GM23338 (cell line): ENCODE measurements around the gene ARL4D. TPM values are rescaled to one million over a fixed set of nuclear protein-coding genes. Genes with fewer than 3 reads are reported as not detected.

Source experiments
- CREB1 ChIP-seq: fragments of 250-450 bp; sonication (Bioruptor Pico); IDR thresholded peaks from 2 replicates; pipeline ENCODE4 v1.5.0; 2020; ENCODE audit warnings: low read depth, mild to moderate bottlenecking, moderate library complexity
- JUNB ChIP-seq: IDR thresholded peaks from one replicate; pipeline ENCODE4 v1.6.1; 2016; ENCODE audit warnings: antibody characterized with exemption; ENCODE audit not compliant: unreplicated experiment
- NANOG ChIP-seq: IDR thresholded peaks from 2 replicates; pipeline ENCODE4 v1.6.1; 2016; ENCODE audit warnings: antibody characterized with exemption, borderline replicate concordance
- POLR2AphosphoS5 ChIP-seq: IDR thresholded peaks from 2 replicates; pipeline ENCODE4 v1.6.1; 2016; ENCODE audit warnings: antibody characterized with exemption, low read depth
- ZNF114 ChIP-seq: fragments of 250-450 bp; sonication (Bioruptor Pico); IDR thresholded peaks from 2 replicates; pipeline ENCODE4 v1.5.0; 2020; ENCODE audit warnings: mild to moderate bottlenecking, moderate library complexity
- ZNF331 ChIP-seq: fragments of 250-450 bp; sonication (Bioruptor Pico); IDR thresholded peaks from 2 replicates; pipeline ENCODE4 v1.5.0; 2020; ENCODE audit warnings: low read depth, mild to moderate bottlenecking, moderate library complexity
- polyA plus RNA-seq: library from polyadenylated mRNA; unstranded; fragments of >200 nt; fragmentation: Nextera tagmentation; extraction: Ambion mirVana; gene quantifications from 2 replicates; pipeline ENCODE4 v1.2.1, GENCODE V29; 2016
- total RNA-seq: library from RNA; depleted of rRNA; stranded (reverse); fragments of >200 nt; shearing (Covaris generic); gene quantifications from 2 replicates; pipeline ENCODE4 v1.2.3, GENCODE V29; 2014
- TF ChIP-seq, protein P1 (sequence below): fragments of 250-450 bp; sonication (Bioruptor Pico); IDR thresholded peaks from 2 replicates; pipeline ENCODE4 v1.5.0; 2020; ENCODE audit warnings: mild to moderate bottlenecking, moderate library complexity
- TF ChIP-seq, protein P2 (sequence below): IDR thresholded peaks from one replicate; pipeline ENCODE4 v1.6.1; 2018; ENCODE audit warnings: antibody characterized with exemption; ENCODE audit not compliant: unreplicated experiment

ARL4D gene
- total and polyA plus RNA-seq, 2 experiments from 2014 or later: 8.7 to 9.5 TPM

DNA sequence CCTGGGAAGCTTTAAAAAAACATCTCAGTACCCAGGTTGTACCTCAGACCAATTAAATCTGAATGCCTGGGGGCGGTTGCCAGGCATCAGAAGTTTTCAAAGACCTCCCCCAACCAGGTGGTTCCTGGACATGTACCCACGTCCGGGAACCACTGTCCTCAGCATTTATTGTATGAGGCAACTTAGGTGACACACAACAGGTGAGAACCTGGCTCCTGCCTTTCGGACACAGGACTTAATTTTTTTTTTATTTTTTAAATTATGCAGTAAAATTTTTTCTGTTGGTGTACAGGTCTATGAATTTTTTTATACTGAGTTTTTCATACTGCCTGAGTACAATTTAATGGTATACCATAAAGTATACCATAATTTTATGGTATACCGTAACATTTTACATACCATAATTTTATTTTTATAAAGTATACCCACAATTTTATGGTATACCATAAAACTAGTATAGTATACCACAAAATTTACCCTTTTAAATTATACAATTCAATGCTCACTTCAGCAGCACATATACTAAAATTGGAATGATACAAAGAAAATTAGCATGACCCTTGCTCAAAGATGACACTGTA is 46.3 kb downstream of the ARL4D start (continued):
- TF ChIP-seq, protein P1, sequence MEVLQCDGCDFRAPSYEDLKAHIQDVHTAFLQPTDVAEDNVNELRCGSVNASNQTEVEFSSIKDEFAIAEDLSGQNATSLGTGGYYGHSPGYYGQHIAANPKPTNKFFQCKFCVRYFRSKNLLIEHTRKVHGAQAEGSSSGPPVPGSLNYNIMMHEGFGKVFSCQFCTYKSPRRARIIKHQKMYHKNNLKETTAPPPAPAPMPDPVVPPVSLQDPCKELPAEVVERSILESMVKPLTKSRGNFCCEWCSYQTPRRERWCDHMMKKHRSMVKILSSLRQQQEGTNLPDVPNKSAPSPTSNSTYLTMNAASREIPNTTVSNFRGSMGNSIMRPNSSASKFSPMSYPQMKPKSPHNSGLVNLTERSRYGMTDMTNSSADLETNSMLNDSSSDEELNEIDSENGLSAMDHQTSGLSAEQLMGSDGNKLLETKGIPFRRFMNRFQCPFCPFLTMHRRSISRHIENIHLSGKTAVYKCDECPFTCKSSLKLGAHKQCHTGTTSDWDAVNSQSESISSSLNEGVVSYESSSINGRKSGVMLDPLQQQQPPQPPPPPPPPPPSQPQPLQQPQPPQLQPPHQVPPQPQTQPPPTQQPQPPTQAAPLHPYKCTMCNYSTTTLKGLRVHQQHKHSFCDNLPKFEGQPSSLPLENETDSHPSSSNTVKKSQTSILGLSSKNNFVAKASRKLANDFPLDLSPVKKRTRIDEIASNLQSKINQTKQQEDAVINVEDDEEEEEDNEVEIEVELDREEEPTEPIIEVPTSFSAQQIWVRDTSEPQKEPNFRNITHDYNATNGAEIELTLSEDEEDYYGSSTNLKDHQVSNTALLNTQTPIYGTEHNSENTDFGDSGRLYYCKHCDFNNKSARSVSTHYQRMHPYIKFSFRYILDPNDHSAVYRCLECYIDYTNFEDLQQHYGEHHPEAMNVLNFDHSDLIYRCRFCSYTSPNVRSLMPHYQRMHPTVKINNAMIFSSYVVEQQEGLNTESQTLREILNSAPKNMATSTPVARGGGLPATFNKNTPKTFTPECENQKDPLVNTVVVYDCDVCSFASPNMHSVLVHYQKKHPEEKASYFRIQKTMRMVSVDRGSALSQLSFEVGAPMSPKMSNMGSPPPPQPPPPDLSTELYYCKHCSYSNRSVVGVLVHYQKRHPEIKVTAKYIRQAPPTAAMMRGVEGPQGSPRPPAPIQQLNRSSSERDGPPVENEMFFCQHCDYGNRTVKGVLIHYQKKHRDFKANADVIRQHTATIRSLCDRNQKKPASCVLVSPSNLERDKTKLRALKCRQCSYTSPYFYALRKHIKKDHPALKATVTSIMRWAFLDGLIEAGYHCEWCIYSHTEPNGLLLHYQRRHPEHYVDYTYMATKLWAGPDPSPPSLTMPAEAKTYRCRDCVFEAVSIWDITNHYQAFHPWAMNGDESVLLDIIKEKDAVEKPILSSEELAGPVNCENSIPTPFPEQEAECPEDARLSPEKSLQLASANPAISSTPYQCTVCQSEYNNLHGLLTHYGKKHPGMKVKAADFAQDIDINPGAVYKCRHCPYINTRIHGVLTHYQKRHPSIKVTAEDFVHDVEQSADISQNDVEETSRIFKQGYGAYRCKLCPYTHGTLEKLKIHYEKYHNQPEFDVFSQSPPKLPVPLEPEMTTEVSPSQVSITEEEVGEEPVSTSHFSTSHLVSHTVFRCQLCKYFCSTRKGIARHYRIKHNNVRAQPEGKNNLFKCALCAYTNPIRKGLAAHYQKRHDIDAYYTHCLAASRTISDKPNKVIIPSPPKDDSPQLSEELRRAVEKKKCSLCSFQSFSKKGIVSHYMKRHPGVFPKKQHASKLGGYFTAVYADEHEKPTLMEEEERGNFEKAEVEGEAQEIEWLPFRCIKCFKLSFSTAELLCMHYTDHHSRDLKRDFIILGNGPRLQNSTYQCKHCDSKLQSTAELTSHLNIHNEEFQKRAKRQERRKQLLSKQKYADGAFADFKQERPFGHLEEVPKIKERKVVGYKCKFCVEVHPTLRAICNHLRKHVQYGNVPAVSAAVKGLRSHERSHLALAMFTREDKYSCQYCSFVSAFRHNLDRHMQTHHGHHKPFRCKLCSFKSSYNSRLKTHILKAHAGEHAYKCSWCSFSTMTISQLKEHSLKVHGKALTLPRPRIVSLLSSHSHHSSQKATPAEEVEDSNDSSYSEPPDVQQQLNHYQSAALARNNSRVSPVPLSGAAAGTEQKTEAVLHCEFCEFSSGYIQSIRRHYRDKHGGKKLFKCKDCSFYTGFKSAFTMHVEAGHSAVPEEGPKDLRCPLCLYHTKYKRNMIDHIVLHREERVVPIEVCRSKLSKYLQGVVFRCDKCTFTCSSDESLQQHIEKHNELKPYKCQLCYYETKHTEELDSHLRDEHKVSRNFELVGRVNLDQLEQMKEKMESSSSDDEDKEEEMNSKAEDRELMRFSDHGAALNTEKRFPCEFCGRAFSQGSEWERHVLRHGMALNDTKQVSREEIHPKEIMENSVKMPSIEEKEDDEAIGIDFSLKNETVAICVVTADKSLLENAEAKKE: no peak
- TF ChIP-seq NANOG (no peak), JUNB (no peak), ZNF114 (CRISPR knock-in tag) (no peak), CREB1 (CRISPR knock-in tag) (no peak), ZNF331 (CRISPR knock-in tag) (no peak), POLR2AphosphoS5 (no peak)
- TF ChIP-seq, protein P2, sequence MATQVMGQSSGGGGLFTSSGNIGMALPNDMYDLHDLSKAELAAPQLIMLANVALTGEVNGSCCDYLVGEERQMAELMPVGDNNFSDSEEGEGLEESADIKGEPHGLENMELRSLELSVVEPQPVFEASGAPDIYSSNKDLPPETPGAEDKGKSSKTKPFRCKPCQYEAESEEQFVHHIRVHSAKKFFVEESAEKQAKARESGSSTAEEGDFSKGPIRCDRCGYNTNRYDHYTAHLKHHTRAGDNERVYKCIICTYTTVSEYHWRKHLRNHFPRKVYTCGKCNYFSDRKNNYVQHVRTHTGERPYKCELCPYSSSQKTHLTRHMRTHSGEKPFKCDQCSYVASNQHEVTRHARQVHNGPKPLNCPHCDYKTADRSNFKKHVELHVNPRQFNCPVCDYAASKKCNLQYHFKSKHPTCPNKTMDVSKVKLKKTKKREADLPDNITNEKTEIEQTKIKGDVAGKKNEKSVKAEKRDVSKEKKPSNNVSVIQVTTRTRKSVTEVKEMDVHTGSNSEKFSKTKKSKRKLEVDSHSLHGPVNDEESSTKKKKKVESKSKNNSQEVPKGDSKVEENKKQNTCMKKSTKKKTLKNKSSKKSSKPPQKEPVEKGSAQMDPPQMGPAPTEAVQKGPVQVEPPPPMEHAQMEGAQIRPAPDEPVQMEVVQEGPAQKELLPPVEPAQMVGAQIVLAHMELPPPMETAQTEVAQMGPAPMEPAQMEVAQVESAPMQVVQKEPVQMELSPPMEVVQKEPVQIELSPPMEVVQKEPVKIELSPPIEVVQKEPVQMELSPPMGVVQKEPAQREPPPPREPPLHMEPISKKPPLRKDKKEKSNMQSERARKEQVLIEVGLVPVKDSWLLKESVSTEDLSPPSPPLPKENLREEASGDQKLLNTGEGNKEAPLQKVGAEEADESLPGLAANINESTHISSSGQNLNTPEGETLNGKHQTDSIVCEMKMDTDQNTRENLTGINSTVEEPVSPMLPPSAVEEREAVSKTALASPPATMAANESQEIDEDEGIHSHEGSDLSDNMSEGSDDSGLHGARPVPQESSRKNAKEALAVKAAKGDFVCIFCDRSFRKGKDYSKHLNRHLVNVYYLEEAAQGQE: no peak
